Caco-2 (cell line): ENCODE data around the gene LMNTD2. TPM values are rescaled to one million over a fixed set of nuclear protein-coding genes. Genes with fewer than 3 reads are reported as not detected.
A peak's percentile ranks its signal among the peaks of the same experiment; 100 is the strongest.

Experiments
- BruUV-seq: library from RNA; stranded (reverse); fragments of 400-500 nt; replicated peaks from 2 replicates; lab custom pipeline; 2021; lab: Mats Ljungman, UMichigan
- CTCF ChIA-PET: fragments of 300-600 bp; sonication (Branson Sonifier 250); formaldehyde crosslinking; loops from one replicate; lab custom pipeline; 2022; ENCODE audit warnings: antibody characterized with exemption; lab: Charles Lee
- POLR2A ChIA-PET: fragments of 300-600 bp; sonication (Branson Sonifier 250); formaldehyde crosslinking; loops from one replicate; lab custom pipeline; 2022; ENCODE audit warnings: antibody characterized with exemption; lab: Charles Lee
- DNase-seq, 2 experiments: peaks; one replicate each; pipeline versions ENCODE4 v3.0.0 to v3.0.0-alpha.2; 2020 to 2022
- H3K27me3 ChIP-seq: replicated peaks from 2 replicates; pipeline ENCODE4 v1.6.0; 2011; ENCODE audit warnings: low read length; ENCODE audit not compliant: control insufficient read depth, insufficient read depth
- H3K36me3 ChIP-seq: 2 replicates; pipeline ENCODE4 v1.5.1; 2011; ENCODE audit warnings: low read length; ENCODE audit not compliant: control insufficient read depth, insufficient read depth
- H3K4me1 ChIP-seq: fragments of 250-450 bp; sonication (Bioruptor Pico); 2 replicates; pipeline ENCODE4 v1.5.1; 2020; ENCODE audit warnings: mild to moderate bottlenecking
- H3K4me3 ChIP-seq: 2 replicates; pipeline ENCODE4 v1.5.1; 2011; ENCODE audit warnings: low read depth, mild to moderate bottlenecking, control low read depth, low read length
- H3K9me3 ChIP-seq: fragments of 250-450 bp; sonication (Bioruptor Pico); 2 replicates; pipeline ENCODE4 v1.5.1; 2020; ENCODE audit warnings: mild to moderate bottlenecking, moderate library complexity
- H3K27ac Mint-ChIP-seq: one replicate; pipeline ENCODE4 v1.8.0; 2022; ENCODE audit warnings: mixed read lengths; ENCODE audit not compliant: unreplicated experiment
- H3K27me3 Mint-ChIP-seq: one replicate; pipeline ENCODE4 v1.8.0; 2022; ENCODE audit warnings: mixed read lengths; ENCODE audit not compliant: insufficient read depth, unreplicated experiment
- H3K36me3 Mint-ChIP-seq: one replicate; pipeline ENCODE4 v1.8.0; 2022; ENCODE audit warnings: mild to moderate bottlenecking, mixed read lengths; ENCODE audit not compliant: insufficient read depth, unreplicated experiment
- H3K4me1 Mint-ChIP-seq: one replicate; pipeline ENCODE4 v1.8.0; 2022; ENCODE audit warnings: low read depth, mixed read lengths; ENCODE audit not compliant: unreplicated experiment
- H3K4me3 Mint-ChIP-seq: one replicate; pipeline ENCODE4 v1.8.0; 2022; ENCODE audit warnings: mild to moderate bottlenecking, moderate library complexity, mixed read lengths; ENCODE audit not compliant: unreplicated experiment
- H3K9me3 Mint-ChIP-seq: one replicate; pipeline ENCODE4 v1.8.0; 2022; ENCODE audit warnings: mixed read lengths; ENCODE audit not compliant: unreplicated experiment
- intact Hi-C: fragments of 100-400 bp; cut with micrococcal nuclease; formaldehyde crosslinking; loops from one replicate; pipeline ENCODE4 v1.10.0; 2022; ENCODE audit not compliant: unreplicated experiment
- total RNA-seq: library from RNA; stranded (reverse); gene quantifications from 2 replicates; pipeline ENCODE4 v1.2.3, GENCODE V29; 2022
- TF ChIP-seq, protein P1 (sequence below), 2 experiments: fragments of 200-600 bp in 1 of 2; IDR thresholded peaks; 1 replicate in 1 of 2; 2 replicates in 1 of 2; pipeline versions ENCODE4 v1.5.1 to v1.8.0; 2011 to 2022; ENCODE audit warnings: antibody characterized with exemption in 1 of 2, control low read depth in 1 of 2, inconsistent platforms in 1 of 2, low read depth in 1 of 2, low read length in 1 of 2, mild to moderate bottlenecking in 1 of 2, moderate library complexity in 1 of 2; ENCODE audit not compliant: insufficient read depth in 1 of 2, severe bottlenecking in 1 of 2, unreplicated experiment in 1 of 2

LMNTD2 gene
- total RNA-seq, 1 experiment from 2014 or later: 11.9 TPM

DNA sequence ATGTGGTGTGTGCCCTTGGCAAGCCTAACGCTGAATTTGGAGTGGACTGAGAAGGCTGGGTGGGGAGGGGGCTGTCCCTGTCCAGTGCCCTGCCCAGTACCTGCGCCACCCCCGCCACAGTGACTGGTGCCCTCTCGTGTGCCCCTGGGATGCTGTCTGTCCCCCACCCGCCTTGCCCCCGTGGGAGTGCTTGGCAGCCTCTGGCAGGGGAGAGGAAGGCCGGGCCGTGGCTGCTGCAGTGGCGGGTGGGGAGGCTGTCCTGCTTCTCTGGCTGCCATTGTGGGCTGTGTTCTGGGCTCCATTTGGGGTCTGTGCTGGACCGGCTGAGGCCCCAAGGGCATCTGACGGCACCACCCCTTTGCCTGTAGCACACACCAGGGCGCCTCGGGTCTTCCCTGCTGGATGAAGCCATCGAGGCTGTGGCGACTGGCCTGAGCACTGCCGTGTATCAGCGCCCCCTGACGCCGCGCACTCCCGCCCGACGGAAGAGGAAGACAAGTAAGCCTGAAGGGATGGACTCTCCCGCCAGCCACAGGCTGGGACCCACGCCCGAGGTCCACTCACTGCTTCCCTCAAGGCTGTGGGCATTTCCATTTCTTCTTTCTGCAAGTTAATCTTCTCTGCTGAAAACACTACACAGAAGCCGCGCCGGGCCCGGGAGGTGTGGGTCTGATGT lies 37.6 kb upstream of the LMNTD2 start:
- CTCF ChIA-PET: no interaction called here
- peaks cover 4% of the 10 kb centered on the region for H3K36me3 ChIP-seq
- H3K4me3 ChIP-seq: no peak overlapping the region
- Mint-ChIP-seq H3K36me3 (peaks cover 91% of the 10 kb centered on the region), H3K4me3 (no peak overlapping the region), H3K27me3 (no peaks in the 10 kb centered on the region), H3K9me3 (no peaks in the 10 kb centered on the region), H3K27ac (no peak overlapping the region), H3K4me1 (no peaks in the 10 kb centered on the region)
- POLR2A ChIA-PET: no interaction called here
- no TSS peak for BruUV-seq
- no peaks in the 10 kb centered on the region for H3K4me1 ChIP-seq
- H3K27me3 ChIP-seq: no peaks in the 10 kb centered on the region
- intact Hi-C loops: no loop called here
- peak in 1 of 2 experiments; percentile 28 for DNase-seq
- TF ChIP-seq, protein P1, sequence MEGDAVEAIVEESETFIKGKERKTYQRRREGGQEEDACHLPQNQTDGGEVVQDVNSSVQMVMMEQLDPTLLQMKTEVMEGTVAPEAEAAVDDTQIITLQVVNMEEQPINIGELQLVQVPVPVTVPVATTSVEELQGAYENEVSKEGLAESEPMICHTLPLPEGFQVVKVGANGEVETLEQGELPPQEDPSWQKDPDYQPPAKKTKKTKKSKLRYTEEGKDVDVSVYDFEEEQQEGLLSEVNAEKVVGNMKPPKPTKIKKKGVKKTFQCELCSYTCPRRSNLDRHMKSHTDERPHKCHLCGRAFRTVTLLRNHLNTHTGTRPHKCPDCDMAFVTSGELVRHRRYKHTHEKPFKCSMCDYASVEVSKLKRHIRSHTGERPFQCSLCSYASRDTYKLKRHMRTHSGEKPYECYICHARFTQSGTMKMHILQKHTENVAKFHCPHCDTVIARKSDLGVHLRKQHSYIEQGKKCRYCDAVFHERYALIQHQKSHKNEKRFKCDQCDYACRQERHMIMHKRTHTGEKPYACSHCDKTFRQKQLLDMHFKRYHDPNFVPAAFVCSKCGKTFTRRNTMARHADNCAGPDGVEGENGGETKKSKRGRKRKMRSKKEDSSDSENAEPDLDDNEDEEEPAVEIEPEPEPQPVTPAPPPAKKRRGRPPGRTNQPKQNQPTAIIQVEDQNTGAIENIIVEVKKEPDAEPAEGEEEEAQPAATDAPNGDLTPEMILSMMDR (IDR thresholded peaks at IDR 0.05; ENCODE audit: insufficient read depth in 1 of 2, low read depth in 1 of 2, low read length in 1 of 2, severe bottlenecking in 1 of 2, unreplicated experiment in 1 of 2): no peak
- no peaks in the 10 kb centered on the region for H3K9me3 ChIP-seq

DNA sequence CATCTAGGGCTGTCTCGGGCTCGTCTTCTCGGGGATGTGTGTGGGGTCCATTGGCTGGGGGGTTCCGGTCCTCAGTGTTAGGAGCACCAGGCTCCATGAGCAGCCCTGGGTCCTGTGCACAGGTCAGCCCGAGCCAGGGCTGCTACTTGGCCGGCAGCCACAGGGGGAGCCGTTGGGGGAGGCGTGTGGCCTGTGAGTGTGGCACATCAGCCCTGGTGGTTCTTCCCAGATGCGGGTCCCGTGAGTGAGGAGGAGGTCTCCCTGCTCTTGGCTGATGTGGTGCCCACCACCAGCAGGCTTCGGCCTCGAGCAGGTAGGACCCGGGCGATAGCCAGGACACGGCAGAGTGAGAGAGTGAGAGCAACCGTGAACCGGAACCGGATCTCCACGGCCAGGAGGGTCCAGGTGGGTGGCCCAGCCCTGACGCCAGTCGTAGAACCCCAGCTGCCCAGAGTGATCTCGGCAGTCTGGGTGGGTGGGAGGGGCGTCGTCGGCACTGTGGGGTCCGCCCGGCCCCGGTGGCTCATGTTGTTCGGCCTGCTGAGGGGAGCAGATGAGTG lies 36.7 kb upstream of the LMNTD2 start:
- BruUV-seq: no TSS peak
- Mint-ChIP-seq H3K4me1 (no peaks in the 10 kb centered on the region), H3K9me3 (no peaks in the 10 kb centered on the region), H3K36me3 (peaks cover 93% of the 10 kb centered on the region), H3K27me3 (no peaks in the 10 kb centered on the region), H3K27ac (peak overlapping the region; percentile 42), H3K4me3 (no peak overlapping the region)
- no peaks in the 10 kb centered on the region for H3K4me1 ChIP-seq
- intact Hi-C loops: no loop called here
- CTCF ChIA-PET: no interaction called here
- no peaks in the 10 kb centered on the region for H3K27me3 ChIP-seq
- peaks cover 4% of the 10 kb centered on the region for H3K36me3 ChIP-seq
- no peak overlapping the region for H3K4me3 ChIP-seq
- TF ChIP-seq, protein P1 (IDR thresholded peaks at IDR 0.05; ENCODE audit: insufficient read depth in 1 of 2, low read depth in 1 of 2, low read length in 1 of 2, severe bottlenecking in 1 of 2, unreplicated experiment in 1 of 2): peak in 1 of 2 experiments; percentile 26
- H3K9me3 ChIP-seq: no peaks in the 10 kb centered on the region
- peak in 1 of 2 experiments; percentile 36 for DNase-seq
- POLR2A ChIA-PET: no interaction called here

DNA sequence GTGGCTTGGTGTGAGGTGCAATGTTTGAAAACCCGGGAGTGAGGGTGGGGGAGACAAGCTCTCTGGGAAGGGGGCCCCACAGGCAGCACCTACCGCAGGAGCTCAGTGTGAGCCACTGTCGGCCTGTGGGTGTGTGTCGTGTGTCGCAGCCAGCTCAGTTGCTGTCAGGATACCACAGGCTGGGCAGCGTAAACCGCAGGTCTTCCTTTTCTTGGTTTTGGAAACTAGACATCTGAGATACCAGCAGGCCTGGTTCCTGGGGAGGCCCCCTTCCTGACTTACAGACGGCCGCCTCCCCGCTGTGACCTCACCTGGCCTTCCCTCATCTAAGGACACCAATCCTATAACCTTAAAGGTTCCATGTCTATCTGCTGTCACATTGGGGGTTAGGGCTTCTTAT lies 35.8 kb upstream of the LMNTD2 start:
- Mint-ChIP-seq H3K27me3 (no peaks in the 10 kb centered on the region), H3K9me3 (no peaks in the 10 kb centered on the region), H3K4me1 (no peaks in the 10 kb centered on the region), H3K4me3 (no peak overlapping the region), H3K36me3 (peaks cover 93% of the 10 kb centered on the region), H3K27ac (peak overlapping the region; percentile 42)
- TF ChIP-seq, protein P1 (IDR thresholded peaks at IDR 0.05; ENCODE audit: insufficient read depth in 1 of 2, low read depth in 1 of 2, low read length in 1 of 2, severe bottlenecking in 1 of 2, unreplicated experiment in 1 of 2): no peak
- ChIA-PET POLR2A (no interaction called here), CTCF (no interaction called here)
- Histone ChIP-seq H3K4me3 (no peak overlapping the region), H3K36me3 (peaks cover 4% of the 10 kb centered on the region), H3K27me3 (no peaks in the 10 kb centered on the region), H3K9me3 (no peaks in the 10 kb centered on the region), H3K4me1 (no peaks in the 10 kb centered on the region)
- intact Hi-C loops: no loop called here
- BruUV-seq: no TSS peak
- no peak for DNase-seq
